HEK293 (cell line): Measurements from ENCODE around the gene CRIP2.

ENCODE experiments used
- AEBP2 ChIP-seq: fragments of 450-650 bp; formaldehyde crosslinking; IDR thresholded peaks from 2 replicates; pipeline ENCODE4 v1.5.1; 2016; ENCODE audit warnings: missing biosample characterization, missing genetic modification characterization, borderline replicate concordance
- BCL11A ChIP-seq: fragments of 450-650 bp; formaldehyde crosslinking; IDR thresholded peaks from 2 replicates; pipeline ENCODE4 v1.5.1; 2016; ENCODE audit warnings: low read depth, missing biosample characterization, missing genetic modification characterization
- GLI4 ChIP-seq: fragments of 450-650 bp; formaldehyde crosslinking; IDR thresholded peaks from 2 replicates; pipeline ENCODE4 v1.5.1; 2016; ENCODE audit warnings: missing biosample characterization, missing genetic modification characterization
- GLIS2 ChIP-seq: fragments of 450-650 bp; formaldehyde crosslinking; IDR thresholded peaks from 2 replicates; pipeline ENCODE4 v1.5.1; 2016; ENCODE audit warnings: missing biosample characterization, missing genetic modification characterization
- IKZF3 ChIP-seq: fragments of 450-650 bp; IDR thresholded peaks from 2 replicates; pipeline ENCODE4 v1.5.0; 2018; ENCODE audit warnings: missing biosample characterization, mild to moderate bottlenecking, missing genetic modification characterization, moderate library complexity
- KLF10 ChIP-seq: fragments of 450-650 bp; IDR thresholded peaks from 2 replicates; pipeline ENCODE4 v1.5.1; 2018; ENCODE audit warnings: missing biosample characterization, mild to moderate bottlenecking, missing genetic modification characterization
- OSR2 ChIP-seq: fragments of 450-650 bp; formaldehyde crosslinking; IDR thresholded peaks from 2 replicates; pipeline ENCODE4 v1.5.1; 2016; ENCODE audit warnings: missing biosample characterization, missing genetic modification characterization
- REST ChIP-seq: fragments of 450-650 bp; formaldehyde crosslinking; IDR thresholded peaks from 2 replicates; pipeline ENCODE4 v1.5.1; 2016; ENCODE audit warnings: missing biosample characterization, missing genetic modification characterization
- SCRT1 ChIP-seq: fragments of 450-650 bp; formaldehyde crosslinking; IDR thresholded peaks from 2 replicates; pipeline ENCODE4 v1.5.1; 2016; ENCODE audit warnings: missing biosample characterization, missing genetic modification characterization, borderline replicate concordance
- ZBTB17 ChIP-seq: fragments of 450-650 bp; formaldehyde crosslinking; IDR thresholded peaks from 2 replicates; pipeline ENCODE4 v1.5.1; 2016; ENCODE audit warnings: missing biosample characterization, missing genetic modification characterization
- ZBTB20 ChIP-seq: fragments of 450-650 bp; formaldehyde crosslinking; IDR thresholded peaks from 2 replicates; pipeline ENCODE4 v1.5.1; 2016; ENCODE audit warnings: missing biosample characterization, missing genetic modification characterization
- ZFP3 ChIP-seq: fragments of 450-650 bp; formaldehyde crosslinking; IDR thresholded peaks from 2 replicates; pipeline ENCODE4 v1.5.1; 2016; ENCODE audit warnings: low read depth, missing biosample characterization, missing genetic modification characterization
- ZNF146 ChIP-seq: fragments of 450-650 bp; formaldehyde crosslinking; IDR thresholded peaks from 2 replicates; pipeline ENCODE4 v1.5.1; 2016; ENCODE audit warnings: missing biosample characterization, missing genetic modification characterization
- ZNF175 ChIP-seq: fragments of 450-650 bp; formaldehyde crosslinking; IDR thresholded peaks from 2 replicates; pipeline ENCODE4 v1.5.1; 2016; ENCODE audit warnings: missing biosample characterization, missing genetic modification characterization
- ZNF184 ChIP-seq: fragments of 450-650 bp; IDR thresholded peaks from 2 replicates; pipeline ENCODE4 v1.5.1; 2018; ENCODE audit warnings: missing biosample characterization, mild to moderate bottlenecking, missing genetic modification characterization
- ZNF266 ChIP-seq: fragments of 450-650 bp; formaldehyde crosslinking; IDR thresholded peaks from 2 replicates; pipeline ENCODE4 v1.5.1; 2016; ENCODE audit warnings: missing biosample characterization, missing genetic modification characterization, low read depth
- ZNF423 ChIP-seq: fragments of 450-650 bp; formaldehyde crosslinking; IDR thresholded peaks from 2 replicates; pipeline ENCODE4 v1.5.1; 2016; ENCODE audit warnings: missing biosample characterization, missing genetic modification characterization
- ZNF449 ChIP-seq: fragments of 450-650 bp; formaldehyde crosslinking; IDR thresholded peaks from 2 replicates; pipeline ENCODE4 v1.5.1; 2017; ENCODE audit warnings: missing biosample characterization, mild to moderate bottlenecking, missing genetic modification characterization, moderate library complexity
- ZNF501 ChIP-seq: fragments of 450-650 bp; formaldehyde crosslinking; IDR thresholded peaks from 2 replicates; pipeline ENCODE4 v1.5.1; 2016; ENCODE audit warnings: missing biosample characterization, missing genetic modification characterization
- ZNF548 ChIP-seq: fragments of 450-650 bp; formaldehyde crosslinking; IDR thresholded peaks from 2 replicates; pipeline ENCODE4 v1.5.1; 2016; ENCODE audit warnings: missing biosample characterization, missing genetic modification characterization
- ZNF555 ChIP-seq: fragments of 450-650 bp; formaldehyde crosslinking; conservative IDR thresholded peaks from 2 replicates; pipeline ENCODE4 v1.5.1; 2017; ENCODE audit warnings: missing biosample characterization, mild to moderate bottlenecking, missing genetic modification characterization, inconsistent platforms
- ZNF580 ChIP-seq: fragments of 450-650 bp; formaldehyde crosslinking; IDR thresholded peaks from 2 replicates; pipeline ENCODE4 v1.5.1; 2016; ENCODE audit warnings: missing biosample characterization, missing genetic modification characterization
- ZNF610 ChIP-seq: fragments of 450-650 bp; formaldehyde crosslinking; IDR thresholded peaks from 2 replicates; pipeline ENCODE4 v1.5.1; 2016; ENCODE audit warnings: missing biosample characterization, missing genetic modification characterization, borderline replicate concordance
- ZNF692 ChIP-seq: fragments of 450-650 bp; formaldehyde crosslinking; IDR thresholded peaks from 2 replicates; pipeline ENCODE4 v1.5.1; 2016; ENCODE audit warnings: missing biosample characterization, missing genetic modification characterization
- ZNF704 ChIP-seq: fragments of 450-650 bp; formaldehyde crosslinking; IDR thresholded peaks from 2 replicates; pipeline ENCODE4 v1.5.1; 2016; ENCODE audit warnings: missing biosample characterization, missing genetic modification characterization
- ZNF768 ChIP-seq: fragments of 450-650 bp; formaldehyde crosslinking; IDR thresholded peaks from 2 replicates; pipeline ENCODE4 v1.5.1; 2018; ENCODE audit warnings: missing biosample characterization, mild to moderate bottlenecking, missing genetic modification characterization
- ZNF791 ChIP-seq: fragments of 450-650 bp; formaldehyde crosslinking; IDR thresholded peaks from 2 replicates; pipeline ENCODE4 v1.5.1; 2016; ENCODE audit warnings: missing biosample characterization, missing genetic modification characterization
- ZNF792 ChIP-seq: fragments of 450-650 bp; formaldehyde crosslinking; IDR thresholded peaks from 2 replicates; pipeline ENCODE4 v1.5.1; 2016; ENCODE audit warnings: missing biosample characterization, missing genetic modification characterization
- ZSCAN5A ChIP-seq: fragments of 450-650 bp; formaldehyde crosslinking; IDR thresholded peaks from 2 replicates; pipeline ENCODE4 v1.5.1; 2016; ENCODE audit warnings: missing biosample characterization, missing genetic modification characterization

Gene CRIP2

GRCh38 chr14:105470350-105471296, 4.0 kb upstream of the CRIP2 start (continued):
- TF ChIP-seq ZNF692 (tag by site-specific recombination): no peak
- TF ChIP-seq ZNF548 (tag by site-specific recombination): no peak
- TF ChIP-seq ZNF501 (tag by site-specific recombination): no peak
- no peak for TF ChIP-seq OSR2 (tag by site-specific recombination)
- TF ChIP-seq ZNF580 (tag by site-specific recombination): no peak
- TF ChIP-seq ZNF610 (tag by site-specific recombination): no peak
- no peak for TF ChIP-seq ZNF146 (tag by site-specific recombination)
- TF ChIP-seq ZBTB17: peak; percentile 46; the same call in 1 of the 2 replicates
- no peak for TF ChIP-seq ZNF704 (tag by site-specific recombination)
- no peak for TF ChIP-seq ZNF792 (tag by site-specific recombination)
- TF ChIP-seq KLF10: no peak
- no peak for TF ChIP-seq ZNF449 (tag by site-specific recombination)
- TF ChIP-seq ZNF555 (tag by site-specific recombination): no peak
- TF ChIP-seq ZBTB20: peak; percentile 21; the same call in 1 of the 2 replicates
- no peak; the same call in 1 of the 2 replicates for TF ChIP-seq BCL11A
- no peak for TF ChIP-seq REST (tag by site-specific recombination)
- TF ChIP-seq ZNF175 (tag by site-specific recombination): no peak
- TF ChIP-seq IKZF3 (tag by site-specific recombination): 0 out of 2 replicates have a peak, but pooled peaks have one; percentile 8
- no peak for TF ChIP-seq ZNF768 (tag by site-specific recombination)
- TF ChIP-seq ZFP3 (tag by site-specific recombination): no peak
- TF ChIP-seq AEBP2 (tag by site-specific recombination): no peak
- no peak for TF ChIP-seq ZNF184 (tag by site-specific recombination)
- no peak for TF ChIP-seq GLI4 (tag by site-specific recombination)
- TF ChIP-seq ZNF791 (tag by site-specific recombination): no peak
- TF ChIP-seq ZSCAN5A: no peak
- TF ChIP-seq SCRT1: no peak
- TF ChIP-seq ZNF423 (tag by site-specific recombination): peak; percentile 97
- peak; percentile 91 for TF ChIP-seq GLIS2 (tag by site-specific recombination)
- TF ChIP-seq ZNF266: no peak
